PC-3 (cell line): ENCODE measurements around the gene JARID2.

Experiments
- CTCF ChIP-seq: fragments of 300-600 bp; sonication (generic); conservative IDR thresholded peaks from 2 replicates; pipeline ENCODE4 v1.5.1; 2017; ENCODE audit warnings: antibody characterized with exemption, low read depth, mild to moderate bottlenecking, low read length
- EZH2 ChIP-seq: fragments of 300-600 bp; sonication (generic); IDR thresholded peaks from one replicate; pipeline ENCODE4 v1.6.1; 2017; ENCODE audit warnings: antibody characterized with exemption, mild to moderate bottlenecking, low read length; ENCODE audit not compliant: unreplicated experiment
- EZH2phosphoT487 ChIP-seq: fragments of 300-600 bp; sonication (generic); IDR thresholded peaks from 2 replicates; pipeline ENCODE4 v1.6.1; 2018; ENCODE audit warnings: mild to moderate bottlenecking, antibody characterized with exemption, low read length, borderline replicate concordance

- TF ChIP-seq CTCF (no peak), EZH2 (no peak), EZH2phosphoT487 (no peak)
Observed at GRCh38 chr6:15475872-15476271, 230.0 kb downstream of the JARID2 start.
